Stimulated activated CD4-positive, alpha-beta T cell treated with anti-CD3 and anti-CD28 coated beads, Interleukin-4, amount 100 ng/mL, for 48 hours (primary cell): Measurements from ENCODE around the gene TCL1A.
"Not testable (repeated sequence)": the region's sequence is repeated elsewhere in the genome, so short reads cannot be mapped to it uniquely, and the experiment has no call there.

Experiments used
- DNase-seq, 2 donors: peaks; one replicate each; pipeline ENCODE4 v3.0.0-alpha.2; 2020; ENCODE audit warnings: low read depth in 2 of 2

Gene TCL1A

GRCh38 chr14:95713596-95714371, at the start of gene TCL1A:
Gene TCL1A (minus strand): TSS chr14:95714125. CDS start chr14:95714066, 59 bp downstream.
- no peak for DNase-seq

GRCh38 chr14:95763032-95763431, 49.1 kb upstream of the TCL1A start:
- not testable (repeated sequence) for DNase-seq

GRCh38 chr14:95761436-95761835, 47.5 kb upstream of the TCL1A start:
- DNase-seq: no peak

- DNase-seq: no peak
Measured at GRCh38 chr14:95760596-95760995, 46.7 kb upstream of the TCL1A start.

- DNase-seq: no peak
Measured at GRCh38 chr14:95759941-95760340, 46.0 kb upstream of the TCL1A start.

GRCh38 chr14:95758331-95758730, 44.4 kb upstream of the TCL1A start:
- no peak for DNase-seq

GRCh38 chr14:95756751-95757150, 42.8 kb upstream of the TCL1A start:
- DNase-seq: no peak

- DNase-seq: no peak
Measured at GRCh38 chr14:95756127-95756526, 42.2 kb upstream of the TCL1A start.

GRCh38 chr14:95741781-95742180, 27.9 kb upstream of the TCL1A start:
- no peak for DNase-seq

- DNase-seq: no peak
Measured at GRCh38 chr14:95741038-95741490, 27.1 kb upstream of the TCL1A start.

- no peak for DNase-seq
Measured at GRCh38 chr14:95739356-95739755, 25.4 kb upstream of the TCL1A start.

GRCh38 chr14:95733212-95733611, 19.3 kb upstream of the TCL1A start:
- DNase-seq: no peak

- DNase-seq: no peak
Measured at GRCh38 chr14:95730126-95730525, 16.2 kb upstream of the TCL1A start.

- DNase-seq: not testable (repeated sequence)
Measured at GRCh38 chr14:95729402-95730028, 15.6 kb upstream of the TCL1A start.

GRCh38 chr14:95727056-95727700, 13.3 kb upstream of the TCL1A start:
- DNase-seq: no peak

- no peak for DNase-seq
Measured at GRCh38 chr14:95725685-95726336, 11.9 kb upstream of the TCL1A start.

GRCh38 chr14:95722525-95723190, 8.7 kb upstream of the TCL1A start:
- DNase-seq: no peak

- no peak for DNase-seq
Measured at GRCh38 chr14:95712398-95712797, 1.5 kb downstream of the TCL1A start.

- no peak for DNase-seq
Measured at GRCh38 chr14:95711476-95712176, 2.3 kb downstream of the TCL1A start.

GRCh38 chr14:95710106-95710505, 3.8 kb downstream of the TCL1A start:
- DNase-seq: no peak

- DNase-seq: no peak
Measured at GRCh38 chr14:95707327-95707726, 6.6 kb downstream of the TCL1A start.
